Right atrium auricular region (tissue), 2 donors: ENCODE measurements around the gene STPG4. TPM values are rescaled to one million over a fixed set of nuclear protein-coding genes. Genes with fewer than 3 reads are reported as not detected.
"Not testable (repeated sequence)": the region's sequence is repeated elsewhere in the genome, so short reads cannot be mapped to it uniquely, and the experiment has no call there.

ENCODE experiments used
- DNase-seq: peaks from one replicate; pipeline ENCODE4 v3.0.0-alpha.2; 2019; ENCODE audit warnings: low spot score
- H3K27ac ChIP-seq, 2 donors: fragments of 200-600 bp; sonication (generic); 1 replicate in 1 of 2; 2 replicates in 1 of 2; pipeline ENCODE4 v1.5.1; 2016 to 2019
- H3K27me3 ChIP-seq, 2 donors: fragments of 200-600 bp; sonication (generic); one replicate each; pipeline versions ENCODE4 v1.5.1 to v1.6.0; 2017 to 2019
- H3K36me3 ChIP-seq: fragments of 200-600 bp; sonication (generic); one replicate; pipeline ENCODE4 v1.5.1; 2016
- H3K4me1 ChIP-seq, 2 donors: fragments of 200-600 bp; sonication (generic); one replicate each; pipeline versions ENCODE4 v1.5.1 to v1.6.0; 2017 to 2019
- H3K4me3 ChIP-seq, 2 donors: fragments of 200-600 bp; sonication (generic); 1 replicate in 1 of 2; 2 replicates in 1 of 2; pipeline ENCODE4 v1.5.1; 2017 to 2019; ENCODE audit warnings: mild to moderate bottlenecking in 1 of 2, moderate library complexity in 1 of 2
- H3K9me3 ChIP-seq, 2 donors: fragments of 200-600 bp; sonication (generic); one replicate each; pipeline ENCODE4 v1.5.1; 2019
- CTCF ChIP-seq, 2 donors: fragments of 200-600 bp; sonication (generic); IDR thresholded peaks; one replicate each; pipeline ENCODE4 v1.5.1; 2019; ENCODE audit warnings: antibody characterized with exemption in 2 of 2
- total RNA-seq, 2 donors: library from RNA; depleted of rRNA; stranded (reverse); fragments of >200 nt; gene quantifications; one replicate each; pipeline ENCODE4 v1.1.0, GENCODE V29; 2016

The STPG4 gene
- total RNA-seq, 2 donors from 2014 or later = not detected

DNA sequence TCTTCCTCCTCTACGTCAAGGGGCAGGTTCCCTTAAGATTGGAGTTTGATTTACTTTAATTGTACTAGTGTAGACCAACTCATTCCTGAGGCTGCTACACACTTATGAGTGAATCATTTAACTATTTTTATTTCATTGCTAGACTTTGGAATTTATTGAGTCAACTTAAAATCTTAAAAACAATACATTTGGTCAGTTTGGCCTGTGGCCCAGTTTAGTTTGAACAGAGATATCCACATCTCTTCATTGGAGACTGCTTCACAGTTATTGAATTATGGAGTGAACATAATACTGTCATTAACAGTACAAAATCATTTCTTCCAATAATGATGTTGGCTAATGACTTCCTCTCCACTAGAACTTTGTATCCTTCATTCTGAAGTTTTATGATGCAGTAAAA, 34.5 kb upstream of the STPG4 start:
- Histone ChIP-seq H3K4me1 (peaks cover 0 to 30% of the 10 kb centered on the region in 2 donors), H3K27ac (no peak overlapping the region), H3K9me3 (no peaks in the 10 kb centered on the region), H3K4me3 (no peak overlapping the region), H3K27me3 (no peaks in the 10 kb centered on the region), H3K36me3 (no peaks in the 10 kb centered on the region)
- DNase-seq = no peak
- no peak for TF ChIP-seq CTCF (IDR thresholded peaks at IDR 0.05)

- TF ChIP-seq CTCF (IDR thresholded peaks at IDR 0.05) = no peak
- H3K36me3 ChIP-seq = no peaks in the 10 kb centered on the region
- no peaks in the 10 kb centered on the region for H3K27me3 ChIP-seq
These were observed 32.0 kb upstream of the STPG4 start for GRCh38 chr2:47187069-47187468.

DNA sequence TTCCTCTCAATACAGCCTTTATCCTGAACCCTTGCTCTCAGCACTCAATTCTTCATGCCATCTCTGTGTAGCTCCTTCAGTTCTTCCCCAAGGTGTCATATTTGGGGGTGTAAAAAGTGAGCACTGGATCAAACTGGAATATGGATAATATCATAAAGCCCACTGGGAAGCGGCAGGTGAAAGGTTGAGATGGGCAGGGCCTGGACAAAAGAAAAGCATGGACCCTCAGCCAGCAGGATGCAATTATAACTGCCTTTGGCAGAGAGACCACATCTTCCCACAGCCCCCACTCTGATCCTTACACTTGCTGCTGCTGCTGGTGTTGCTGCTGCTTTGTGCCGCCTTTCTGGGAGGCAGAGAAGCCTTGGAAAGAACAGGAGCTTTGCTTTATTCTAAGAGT, 31.2 kb upstream of the STPG4 start:
- peaks cover 0 to 2% of the 10 kb centered on the region in 2 donors for H3K4me1 ChIP-seq
- H3K9me3 ChIP-seq = no peaks in the 10 kb centered on the region
- H3K27ac ChIP-seq = no peak overlapping the region
- H3K27me3 ChIP-seq = no peaks in the 10 kb centered on the region
- DNase-seq = no peak
- H3K36me3 ChIP-seq = no peaks in the 10 kb centered on the region
- H3K4me3 ChIP-seq = no peak overlapping the region
- TF ChIP-seq CTCF (IDR thresholded peaks at IDR 0.05) = no peak

More at GRCh38 chr2:47187069-47187468, 32.0 kb upstream of the STPG4 start:
- Histone ChIP-seq H3K4me3 (no peak overlapping the region), H3K27ac (no peak overlapping the region), H3K9me3 (no peaks in the 10 kb centered on the region), H3K4me1 (peaks cover 0 to 9% of the 10 kb centered on the region in 2 donors)
- DNase-seq = no peak

- not testable (repeated sequence) for DNase-seq, H3K9me3 ChIP-seq, H3K36me3 ChIP-seq, H3K27ac ChIP-seq, H3K27me3 ChIP-seq, H3K4me3 ChIP-seq, H3K4me1 ChIP-seq
These were observed 30.0 kb upstream of the STPG4 start for GRCh38 chr2:47185098-47185497.

- H3K36me3 ChIP-seq = no peaks in the 10 kb centered on the region
- no peak overlapping the region for H3K27ac ChIP-seq
- H3K4me3 ChIP-seq = no peak overlapping the region
- no peak for TF ChIP-seq CTCF (IDR thresholded peaks at IDR 0.05)
- H3K27me3 ChIP-seq = no peaks in the 10 kb centered on the region
- no peak for DNase-seq
- H3K4me1 ChIP-seq = peaks cover 0 to 6% of the 10 kb centered on the region in 2 donors
- H3K9me3 ChIP-seq = no peaks in the 10 kb centered on the region
These were observed 26.1 kb upstream of the STPG4 start for GRCh38 chr2:47181176-47181575.

DNA sequence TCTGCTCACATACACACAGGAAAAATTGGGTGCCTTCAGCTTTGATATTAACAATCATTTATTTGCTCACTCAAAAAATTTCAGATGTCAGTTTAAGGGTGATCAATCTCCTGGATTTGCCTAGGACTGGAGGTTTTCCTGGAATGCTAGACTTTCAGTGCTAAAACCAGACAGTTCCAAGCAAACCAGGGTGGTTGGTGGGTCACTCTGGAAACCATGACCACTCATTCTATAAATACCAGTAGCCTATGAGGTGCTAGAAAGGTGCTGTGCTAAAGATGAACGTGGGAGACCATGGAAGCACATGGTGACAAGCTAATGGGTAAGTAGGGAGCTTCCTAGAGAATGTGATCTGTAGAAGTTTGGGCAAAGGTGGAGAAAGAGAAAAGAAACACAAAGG, 25.4 kb upstream of the STPG4 start:
- Histone ChIP-seq H3K27ac (no peak overlapping the region), H3K4me1 (peaks cover 0 to 6% of the 10 kb centered on the region in 2 donors), H3K9me3 (no peaks in the 10 kb centered on the region), H3K27me3 (no peaks in the 10 kb centered on the region), H3K4me3 (no peak overlapping the region), H3K36me3 (no peaks in the 10 kb centered on the region)
- no peak for DNase-seq
- no peak for TF ChIP-seq CTCF (IDR thresholded peaks at IDR 0.05)
